Measurements from ENCODE around the gene SFMBT1. TPM values are rescaled to one million over a fixed set of nuclear protein-coding genes. Genes with fewer than 3 reads are reported as not detected.

Gene SFMBT1
- total RNA-seq, 1 donor from 2014 or later: 5.5 TPM

DNA sequence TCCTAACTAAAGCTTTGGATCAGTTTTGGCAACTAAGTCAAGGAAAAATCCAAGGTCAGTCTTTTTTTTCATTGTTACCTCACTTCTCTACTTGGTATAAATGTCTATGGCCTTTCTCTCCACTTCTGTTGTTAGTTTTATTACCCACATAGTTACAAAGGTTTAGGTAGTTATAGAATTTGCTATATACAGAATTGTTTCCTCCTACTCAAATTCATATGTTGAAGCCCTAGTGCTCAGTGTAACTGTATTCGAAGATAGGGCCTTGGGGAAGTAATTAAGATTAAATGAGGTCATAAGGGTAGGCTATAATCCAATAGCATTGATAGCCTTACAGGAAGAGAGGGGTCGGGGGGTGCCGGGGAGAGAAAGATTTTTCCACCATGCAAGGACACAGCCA, 128.8 kb downstream of the SFMBT1 start:
- no peaks in the 10 kb centered on the region for H3K27me3 ChIP-seq (ENCODE audit: insufficient read depth, low read length)
- H3K9me3 Mint-ChIP-seq (ENCODE audit: unreplicated experiment): no peaks in the 10 kb centered on the region
- no peak for FAIRE-seq

GRCh38 chr3:52915294-52915693, 130.6 kb downstream of the SFMBT1 start:
- no peak overlapping the region for H3K4me3 ChIP-seq (ENCODE audit: insufficient read depth, low read depth, low read length)
- peaks cover 4% of the 10 kb centered on the region for H3K4me1 Mint-ChIP-seq (ENCODE audit: low read depth, unreplicated experiment)
- no peak overlapping the region for H3K27ac ChIP-seq (ENCODE audit: low read depth, low read length)
- no peak overlapping the region for H3K9ac ChIP-seq (ENCODE audit: low read length)
- H4K20me1 ChIP-seq (ENCODE audit: insufficient read depth, low read length): no peaks in the 10 kb centered on the region
- no peaks in the 10 kb centered on the region for H3K9me3 Mint-ChIP-seq (ENCODE audit: unreplicated experiment)
- H2AFZ ChIP-seq (ENCODE audit: low read depth, low read length): no peak overlapping the region
- no peaks in the 10 kb centered on the region for H3K4me1 ChIP-seq (ENCODE audit: insufficient read depth, low read length)
- no peaks in the 10 kb centered on the region for H3K27me3 Mint-ChIP-seq (ENCODE audit: low read depth, unreplicated experiment)
- DNase-seq (ENCODE audit: low read depth) (no peak), FAIRE-seq (no peak)
- H3K4me3 Mint-ChIP-seq (ENCODE audit: unreplicated experiment): no peak overlapping the region
- H3K27ac Mint-ChIP-seq (ENCODE audit: unreplicated experiment): no peak overlapping the region
- no peak overlapping the region for H3K4me2 ChIP-seq (ENCODE audit: low read length)
- TF ChIP-seq, protein P1, sequence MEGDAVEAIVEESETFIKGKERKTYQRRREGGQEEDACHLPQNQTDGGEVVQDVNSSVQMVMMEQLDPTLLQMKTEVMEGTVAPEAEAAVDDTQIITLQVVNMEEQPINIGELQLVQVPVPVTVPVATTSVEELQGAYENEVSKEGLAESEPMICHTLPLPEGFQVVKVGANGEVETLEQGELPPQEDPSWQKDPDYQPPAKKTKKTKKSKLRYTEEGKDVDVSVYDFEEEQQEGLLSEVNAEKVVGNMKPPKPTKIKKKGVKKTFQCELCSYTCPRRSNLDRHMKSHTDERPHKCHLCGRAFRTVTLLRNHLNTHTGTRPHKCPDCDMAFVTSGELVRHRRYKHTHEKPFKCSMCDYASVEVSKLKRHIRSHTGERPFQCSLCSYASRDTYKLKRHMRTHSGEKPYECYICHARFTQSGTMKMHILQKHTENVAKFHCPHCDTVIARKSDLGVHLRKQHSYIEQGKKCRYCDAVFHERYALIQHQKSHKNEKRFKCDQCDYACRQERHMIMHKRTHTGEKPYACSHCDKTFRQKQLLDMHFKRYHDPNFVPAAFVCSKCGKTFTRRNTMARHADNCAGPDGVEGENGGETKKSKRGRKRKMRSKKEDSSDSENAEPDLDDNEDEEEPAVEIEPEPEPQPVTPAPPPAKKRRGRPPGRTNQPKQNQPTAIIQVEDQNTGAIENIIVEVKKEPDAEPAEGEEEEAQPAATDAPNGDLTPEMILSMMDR (IDR thresholded peaks at IDR 0.05; ENCODE audit: insufficient read depth, low read depth, low read length): no peak
- no peak for TF ChIP-seq EZH2 (IDR thresholded peaks at IDR 0.05; ENCODE audit: insufficient read depth, low read length)
- no peaks in the 10 kb centered on the region for H3K9me3 ChIP-seq (ENCODE audit: insufficient read depth, low read depth, low read length)
- H3K36me3 ChIP-seq (ENCODE audit: insufficient read depth, low read length): peaks cover 3% of the 10 kb centered on the region
- H3K36me3 Mint-ChIP-seq (ENCODE audit: low read depth, unreplicated experiment): peaks cover 5% of the 10 kb centered on the region
- H3K79me2 ChIP-seq (ENCODE audit: insufficient read depth, low read length): no peaks in the 10 kb centered on the region
- no peaks in the 10 kb centered on the region for H3K27me3 ChIP-seq (ENCODE audit: insufficient read depth, low read length)

More for the DNA sequence above, 128.8 kb downstream of the SFMBT1 start:
- TF ChIP-seq, protein P1 (IDR thresholded peaks at IDR 0.05; ENCODE audit: insufficient read depth, low read depth, low read length): no peak
- no peak for TF ChIP-seq EZH2 (IDR thresholded peaks at IDR 0.05; ENCODE audit: insufficient read depth, low read length)
- H3K36me3 ChIP-seq (ENCODE audit: insufficient read depth, low read length): peaks cover 3% of the 10 kb centered on the region
- H3K27ac Mint-ChIP-seq (ENCODE audit: unreplicated experiment): no peak overlapping the region
- no peaks in the 10 kb centered on the region for H3K79me2 ChIP-seq (ENCODE audit: insufficient read depth, low read length)
- H3K4me2 ChIP-seq (ENCODE audit: low read length): no peak overlapping the region
- H3K4me1 Mint-ChIP-seq (ENCODE audit: low read depth, unreplicated experiment): peaks cover 4% of the 10 kb centered on the region
- H3K36me3 Mint-ChIP-seq (ENCODE audit: low read depth, unreplicated experiment): peaks cover 5% of the 10 kb centered on the region
- no peaks in the 10 kb centered on the region for H3K27me3 Mint-ChIP-seq (ENCODE audit: low read depth, unreplicated experiment)
- no peaks in the 10 kb centered on the region for H3K9me3 ChIP-seq (ENCODE audit: insufficient read depth, low read depth, low read length)
- no peaks in the 10 kb centered on the region for H4K20me1 ChIP-seq (ENCODE audit: insufficient read depth, low read length)
- no peaks in the 10 kb centered on the region for H3K4me1 ChIP-seq (ENCODE audit: insufficient read depth, low read length)
- no peak for DNase-seq (ENCODE audit: low read depth)
- H3K27ac ChIP-seq (ENCODE audit: low read depth, low read length): no peak overlapping the region
- no peak overlapping the region for H3K9ac ChIP-seq (ENCODE audit: low read length)
- H2AFZ ChIP-seq (ENCODE audit: low read depth, low read length): no peak overlapping the region
- H3K4me3 ChIP-seq (ENCODE audit: insufficient read depth, low read depth, low read length): no peak overlapping the region
- no peak overlapping the region for H3K4me3 Mint-ChIP-seq (ENCODE audit: unreplicated experiment)

GRCh38 chr3:52912885-52913731, 132.8 kb downstream of the SFMBT1 start:
- H3K4me1 ChIP-seq (ENCODE audit: insufficient read depth, low read length): no peaks in the 10 kb centered on the region
- no peak overlapping the region for H3K4me3 Mint-ChIP-seq (ENCODE audit: unreplicated experiment)
- FAIRE-seq (no peak), DNase-seq (ENCODE audit: low read depth) (no peak)
- no peak overlapping the region for H3K27ac ChIP-seq (ENCODE audit: low read depth, low read length)
- H3K36me3 ChIP-seq (ENCODE audit: insufficient read depth, low read length): peaks cover 3% of the 10 kb centered on the region
- H3K79me2 ChIP-seq (ENCODE audit: insufficient read depth, low read length): no peaks in the 10 kb centered on the region
- no peaks in the 10 kb centered on the region for H3K27me3 ChIP-seq (ENCODE audit: insufficient read depth, low read length)
- H3K4me2 ChIP-seq (ENCODE audit: low read length): no peak overlapping the region
- no peaks in the 10 kb centered on the region for H4K20me1 ChIP-seq (ENCODE audit: insufficient read depth, low read length)
- TF ChIP-seq, protein P1 (IDR thresholded peaks at IDR 0.05; ENCODE audit: insufficient read depth, low read depth, low read length): no peak
- TF ChIP-seq EZH2 (IDR thresholded peaks at IDR 0.05; ENCODE audit: insufficient read depth, low read length): no peak
- H3K4me1 Mint-ChIP-seq (ENCODE audit: low read depth, unreplicated experiment): peaks cover 4% of the 10 kb centered on the region
- no peaks in the 10 kb centered on the region for H3K9me3 ChIP-seq (ENCODE audit: insufficient read depth, low read depth, low read length)
- no peak overlapping the region for H3K9ac ChIP-seq (ENCODE audit: low read length)
- H3K27me3 Mint-ChIP-seq (ENCODE audit: low read depth, unreplicated experiment): no peaks in the 10 kb centered on the region
- no peaks in the 10 kb centered on the region for H3K36me3 Mint-ChIP-seq (ENCODE audit: low read depth, unreplicated experiment)
- no peak overlapping the region for H3K4me3 ChIP-seq (ENCODE audit: insufficient read depth, low read depth, low read length)
- no peak overlapping the region for H3K27ac Mint-ChIP-seq (ENCODE audit: unreplicated experiment)
- no peaks in the 10 kb centered on the region for H3K9me3 Mint-ChIP-seq (ENCODE audit: unreplicated experiment)
- no peak overlapping the region for H2AFZ ChIP-seq (ENCODE audit: low read depth, low read length)
